Dermis blood vessel endothelial cell (primary cell): ENCODE results near the gene ATAD1. TPM values are rescaled to one million over a fixed set of nuclear protein-coding genes. Genes with fewer than 3 reads are reported as not detected.
"Not testable (repeated sequence)": the region's sequence is repeated elsewhere in the genome, so short reads cannot be mapped to it uniquely, and the experiment has no call there.

Experiments used
- DNase-seq: peaks from one replicate; pipeline ENCODE4 v3.0.0; 2010
- total RNA-seq: library from RNA; depleted of rRNA; stranded (reverse); fragments of >200 nt; gene quantifications from 2 replicates; pipeline ENCODE4 v1.2.3, GENCODE V29; 2014

Gene ATAD1
- total RNA-seq, 1 donor from 2014 or later = 34.9 TPM

DNA sequence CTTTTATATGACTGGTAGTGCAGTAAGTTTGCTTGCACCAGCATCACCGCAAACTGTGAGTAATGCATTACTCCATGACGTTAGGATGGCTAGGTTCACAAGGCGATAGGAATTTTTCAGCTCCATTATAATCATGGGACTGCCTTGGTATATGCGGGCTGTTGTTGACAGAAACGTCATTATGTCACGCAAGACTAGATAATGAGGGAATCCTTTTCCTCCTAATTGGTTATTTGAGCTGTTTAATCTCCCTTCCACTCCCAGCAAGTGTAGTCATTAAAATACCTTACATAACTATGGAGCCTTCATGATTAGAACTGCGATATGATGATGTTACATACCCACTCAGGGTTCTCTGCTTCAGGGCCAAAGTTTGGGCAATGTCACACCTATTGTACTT is 28.0 kb upstream of the ATAD1 start:
- no peak for DNase-seq

DNA sequence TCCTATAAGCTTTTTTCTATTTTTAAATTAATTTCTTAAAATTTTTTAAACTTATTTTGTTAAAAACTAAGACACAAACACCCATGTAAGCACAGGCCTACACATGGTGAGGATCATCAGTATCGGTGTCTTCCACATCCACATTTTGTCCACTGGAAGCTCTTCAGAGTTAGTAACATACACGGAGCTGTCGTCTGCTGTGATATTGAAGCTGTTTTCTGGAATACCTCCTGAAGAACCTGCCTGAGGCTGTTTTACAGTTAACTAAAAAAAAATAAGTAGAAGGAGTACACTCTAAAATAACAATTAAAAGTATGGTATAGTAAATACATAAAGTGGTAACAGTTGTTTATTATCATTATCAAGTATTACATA is 27.6 kb upstream of the ATAD1 start:
- DNase-seq = no peak

DNA sequence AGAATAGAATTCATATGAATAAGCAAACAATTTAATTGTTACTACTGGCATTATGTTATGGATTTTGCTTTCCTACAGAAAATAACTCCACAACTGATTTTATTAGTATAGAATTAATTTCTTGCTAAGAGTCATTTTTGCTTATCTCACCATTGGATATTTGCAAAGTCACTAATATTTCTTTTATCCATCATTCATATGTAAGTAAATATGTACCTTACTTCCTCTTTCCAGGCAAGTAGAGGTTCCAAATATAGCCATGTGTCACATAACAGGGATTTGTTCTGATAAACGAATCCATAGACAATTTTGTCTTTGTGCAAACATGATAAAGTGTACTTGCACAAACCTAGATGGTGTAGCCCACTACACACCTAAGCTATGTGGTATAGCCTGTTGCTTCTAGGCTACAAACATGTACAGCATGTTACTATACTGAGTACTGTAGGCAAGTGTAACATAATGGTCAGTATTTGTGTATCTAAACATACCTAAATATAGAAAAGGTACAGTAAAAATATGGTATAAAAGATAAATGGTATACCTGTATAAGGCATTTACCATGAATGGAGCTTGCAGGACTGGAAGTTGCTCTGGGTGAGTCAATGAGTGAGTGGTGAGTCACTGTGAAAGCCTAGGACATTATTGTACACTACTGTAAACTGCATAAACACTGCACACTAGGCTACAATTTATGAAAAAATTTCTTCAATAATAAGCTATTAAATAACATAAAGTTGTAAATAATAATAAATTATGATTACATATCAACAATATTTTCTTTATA is 27.0 kb upstream of the ATAD1 start:
- DNase-seq = peak; percentile 58

DNA sequence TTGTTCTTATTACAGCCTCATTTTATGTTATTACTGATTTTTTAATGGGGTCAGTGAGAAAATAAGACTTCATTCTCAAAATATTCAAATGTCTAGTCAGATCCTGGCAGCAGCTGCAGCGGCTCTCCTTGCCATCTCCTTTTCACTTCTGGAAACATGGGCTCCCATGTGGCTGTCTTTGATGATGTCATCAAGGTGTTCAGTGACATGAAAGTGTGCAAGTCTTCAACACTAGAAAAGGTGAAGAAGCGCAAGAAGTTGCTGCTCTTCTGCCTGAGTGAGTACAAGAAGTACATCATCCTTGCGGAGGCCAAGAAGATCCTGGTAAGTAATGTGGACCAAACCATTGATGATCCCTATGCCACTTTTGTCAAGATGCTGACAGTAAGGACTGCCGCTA is 25.7 kb upstream of the ATAD1 start:
- DNase-seq = no peak

DNA sequence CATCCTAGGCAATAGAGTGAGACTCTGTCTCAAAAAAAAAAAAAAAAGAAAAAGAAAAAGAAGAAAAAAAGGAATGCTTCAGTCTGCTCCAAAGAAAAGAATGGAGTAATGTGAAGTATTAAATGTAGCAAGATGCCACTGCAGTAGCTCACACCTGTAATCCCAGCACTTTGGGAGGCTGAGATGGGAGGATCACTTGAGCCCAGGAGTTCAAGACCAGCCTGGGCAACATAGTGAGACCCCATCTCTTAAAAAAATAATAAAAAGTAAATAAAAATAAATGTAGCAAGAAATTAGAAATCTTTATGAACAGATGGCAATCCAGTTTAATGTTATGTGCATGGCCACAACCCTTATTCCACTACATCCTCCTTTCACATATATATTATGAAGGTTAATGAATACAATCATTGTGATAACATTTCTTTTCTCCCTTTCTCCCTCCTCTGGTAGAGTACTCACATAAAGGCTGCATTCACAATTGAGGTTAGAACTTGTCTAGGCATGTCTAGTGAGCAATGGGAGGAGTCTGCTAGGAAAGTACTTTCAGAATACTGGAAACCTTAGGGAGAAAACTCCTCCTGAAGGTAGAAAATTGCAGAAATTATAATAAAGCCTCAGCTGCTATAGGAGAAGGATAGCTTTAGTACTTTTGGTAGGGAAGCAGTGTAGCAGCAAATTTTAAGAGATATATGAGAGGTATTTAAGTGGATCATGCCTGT is 24.9 kb upstream of the ATAD1 start:
- DNase-seq = peak; percentile 72

DNA sequence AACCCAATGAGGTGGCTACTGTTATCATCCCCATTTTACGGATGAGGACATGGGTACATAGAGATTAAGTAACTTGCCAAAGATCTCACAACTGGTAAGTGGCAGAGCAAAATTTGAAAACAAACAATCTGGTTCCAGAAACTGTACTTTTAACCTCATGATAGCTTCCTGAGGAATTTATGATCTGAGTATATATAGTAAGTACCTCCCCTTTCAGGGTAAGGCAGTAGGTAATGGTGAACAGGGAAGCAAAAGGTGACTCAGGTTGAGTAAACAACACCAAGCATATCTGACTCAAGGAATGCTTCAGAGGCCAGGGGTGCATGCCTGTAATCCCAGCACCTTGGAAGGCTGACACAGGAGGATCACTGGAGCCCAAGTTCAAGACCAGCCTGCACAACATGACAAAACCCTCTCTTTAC is 24.2 kb upstream of the ATAD1 start:
- no peak for DNase-seq

DNA sequence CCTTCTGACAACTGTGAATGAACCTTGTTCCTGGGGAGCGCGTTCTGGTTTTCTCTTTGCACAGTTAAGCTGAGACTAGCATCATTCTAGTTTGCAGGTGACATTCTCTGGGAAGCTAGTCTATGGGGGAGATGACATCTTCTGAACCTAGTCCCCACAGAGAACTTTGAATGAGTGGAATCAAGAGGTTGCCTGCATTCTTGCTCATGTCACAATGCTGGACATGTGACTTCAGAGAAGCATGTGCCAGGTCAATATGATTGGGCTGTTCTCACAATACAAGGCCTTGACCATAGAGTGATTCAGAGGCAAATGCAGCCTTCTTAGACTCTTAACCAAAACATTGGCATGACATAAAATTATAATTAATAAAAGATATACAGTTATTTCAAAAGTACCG is 23.2 kb upstream of the ATAD1 start:
- DNase-seq = no peak

DNA sequence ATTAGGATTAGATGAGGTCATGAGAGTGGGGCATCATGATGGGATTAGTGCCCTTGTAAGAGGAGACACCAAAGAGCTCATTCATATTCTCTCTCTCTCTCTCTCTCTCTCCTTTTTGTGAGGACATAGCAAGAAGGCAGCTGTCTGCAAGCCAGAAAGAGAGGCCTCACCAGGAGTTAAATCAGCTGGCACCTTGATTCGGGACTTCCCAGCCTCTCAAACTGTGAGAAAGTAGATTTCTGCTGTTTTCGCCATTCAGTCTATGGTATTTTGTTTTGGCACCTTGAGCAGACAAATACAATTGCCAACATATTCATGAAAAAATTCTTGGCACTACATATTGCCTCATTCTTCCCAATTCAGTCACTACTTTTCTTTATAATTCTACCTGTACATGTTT is 20.6 kb upstream of the ATAD1 start:
- DNase-seq = no peak

DNA sequence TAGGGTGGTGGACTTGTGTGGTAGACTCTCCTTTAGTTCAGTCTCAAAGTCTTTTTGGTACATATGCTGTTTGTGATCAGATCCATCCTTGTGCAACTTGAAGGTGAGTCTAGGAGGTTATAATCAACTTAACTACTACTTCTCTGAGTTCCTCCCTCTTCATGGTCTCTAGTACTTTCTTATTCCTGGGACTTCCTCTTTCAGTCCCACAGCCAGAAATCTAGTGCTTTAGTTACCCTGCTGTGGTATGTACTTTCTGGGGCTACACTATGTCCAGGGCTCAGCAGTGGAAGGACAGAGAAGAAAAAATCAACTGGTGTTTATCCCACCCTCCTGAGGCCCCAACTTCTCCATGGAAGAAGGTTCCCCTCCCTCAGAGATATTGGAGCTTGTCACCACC is 19.4 kb upstream of the ATAD1 start:
- DNase-seq = no peak

DNA sequence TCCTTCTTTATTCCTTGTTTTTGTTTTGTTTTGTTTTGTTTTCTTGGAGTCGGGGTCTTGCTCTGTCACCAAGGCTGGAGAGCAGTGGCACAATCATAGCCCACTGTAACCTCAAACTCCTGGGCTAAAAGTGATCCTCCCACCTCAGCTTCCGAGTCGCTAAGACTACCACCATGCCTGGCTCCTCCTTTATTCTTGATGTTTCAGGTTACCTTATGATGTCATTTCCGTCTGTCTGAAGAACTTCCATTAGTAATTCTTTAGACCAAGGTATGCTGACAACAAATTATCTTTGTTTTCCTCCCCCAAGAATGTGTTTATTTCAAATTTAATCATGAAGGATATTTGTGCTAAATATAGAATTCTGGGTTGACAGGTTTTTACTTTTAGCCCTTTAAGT is 18.1 kb upstream of the ATAD1 start:
- DNase-seq = no peak

DNA sequence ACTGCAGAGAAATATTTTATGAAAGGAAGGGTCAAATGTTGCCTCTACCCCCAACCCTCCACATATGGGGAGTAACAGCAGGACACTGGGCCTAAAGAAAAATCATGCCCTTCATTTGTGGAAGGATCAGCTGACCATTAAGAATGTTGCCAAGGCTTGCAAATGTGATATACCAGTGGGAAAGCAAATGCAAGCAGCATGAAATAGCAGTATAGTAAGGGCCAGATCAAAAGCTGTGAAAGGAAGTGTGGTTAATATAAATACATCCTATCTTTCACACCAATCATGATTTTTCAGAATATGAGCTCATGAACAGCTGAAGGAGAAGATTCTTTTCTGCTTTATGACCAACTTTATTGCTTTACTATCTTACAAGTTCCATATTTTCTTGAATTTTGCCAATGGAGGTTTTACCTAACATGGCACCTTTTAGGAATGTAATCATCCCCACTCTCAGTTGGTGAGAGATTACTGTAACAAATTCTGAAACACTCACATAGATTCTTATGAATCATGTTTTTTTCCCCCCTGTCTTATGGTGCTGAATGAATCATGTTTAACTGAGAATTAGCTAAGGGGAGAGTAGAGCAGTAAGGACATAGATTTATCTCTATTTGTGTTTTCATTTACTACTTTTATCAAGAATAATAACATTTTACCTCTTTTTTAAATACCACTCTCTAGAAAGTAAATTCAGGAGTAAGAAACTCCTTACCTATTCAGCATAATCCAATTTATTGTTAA is 12.1 kb upstream of the ATAD1 start:
- DNase-seq = no peak

DNA sequence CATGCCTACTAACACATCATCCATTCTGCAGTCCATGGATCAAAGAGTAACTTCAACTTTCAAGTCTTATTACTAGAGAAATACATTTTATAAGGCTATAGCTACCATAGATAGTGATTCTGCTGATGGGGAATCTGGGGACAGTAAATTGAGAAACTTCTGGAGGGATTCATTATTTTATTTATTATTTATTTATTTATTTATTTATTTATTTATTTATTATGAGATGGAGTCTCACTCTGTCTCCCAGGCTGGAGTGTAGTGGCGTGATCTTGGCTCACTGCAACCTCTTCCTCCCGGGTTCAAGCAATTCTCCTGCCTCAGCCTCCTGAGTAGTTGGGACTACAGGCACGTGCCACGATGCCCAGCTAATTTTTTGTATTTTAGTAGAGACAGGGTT is 11.0 kb upstream of the ATAD1 start:
- not testable (repeated sequence) for DNase-seq

DNA sequence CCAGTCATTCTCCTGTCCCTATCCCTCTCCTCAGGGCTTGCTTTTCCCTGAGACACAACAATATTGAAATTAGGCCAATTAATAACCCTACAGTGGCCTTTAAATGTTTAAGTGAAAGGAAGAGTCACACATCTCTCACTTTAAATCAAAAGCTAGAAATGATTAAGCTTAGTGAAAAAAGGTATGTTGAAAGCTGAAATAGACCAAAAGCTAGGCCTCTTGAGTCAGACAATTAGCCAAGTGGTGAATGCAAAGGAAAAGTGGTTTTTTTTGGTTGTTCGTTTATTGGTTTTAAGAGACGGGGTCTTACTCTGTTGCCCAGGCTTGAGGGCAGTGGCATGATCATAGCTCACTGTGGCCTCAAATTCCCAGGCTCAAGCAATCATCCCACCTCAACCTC is 9.7 kb upstream of the ATAD1 start:
- no peak for DNase-seq

DNA sequence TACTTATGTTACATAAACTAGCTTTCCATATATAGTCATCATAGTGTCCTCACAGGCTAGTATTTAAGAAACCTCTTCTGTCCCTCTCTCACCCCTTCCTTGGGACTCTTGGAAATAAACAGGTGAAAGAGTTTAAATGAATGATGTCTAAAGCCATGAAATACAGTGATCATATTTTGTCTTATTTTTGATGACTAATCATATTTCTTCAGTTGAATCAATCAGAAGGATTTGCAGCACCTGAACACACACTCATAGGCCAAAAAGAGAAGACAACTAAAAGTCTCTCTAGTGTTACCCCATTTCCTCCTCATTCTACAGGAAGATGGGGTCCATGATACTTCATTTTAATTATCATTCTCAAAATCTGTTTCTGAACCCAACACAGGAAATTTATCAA is 8.6 kb upstream of the ATAD1 start:
- DNase-seq = no peak

DNA sequence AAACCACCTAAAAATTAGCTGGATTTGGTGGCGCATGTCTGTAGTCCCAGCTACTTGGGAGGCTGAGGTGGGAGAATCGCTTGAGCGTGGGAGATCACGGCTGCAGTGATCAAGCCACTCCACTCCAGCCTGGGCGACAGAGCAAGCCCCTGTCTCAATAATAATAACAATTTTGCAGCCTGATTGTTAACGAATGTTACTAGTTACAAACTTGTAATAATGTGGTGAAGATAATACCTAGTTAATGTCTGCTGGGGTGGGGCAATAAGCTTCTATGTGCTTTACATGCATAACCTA is 1.2 kb upstream of the ATAD1 start:
- DNase-seq = no peak

DNA sequence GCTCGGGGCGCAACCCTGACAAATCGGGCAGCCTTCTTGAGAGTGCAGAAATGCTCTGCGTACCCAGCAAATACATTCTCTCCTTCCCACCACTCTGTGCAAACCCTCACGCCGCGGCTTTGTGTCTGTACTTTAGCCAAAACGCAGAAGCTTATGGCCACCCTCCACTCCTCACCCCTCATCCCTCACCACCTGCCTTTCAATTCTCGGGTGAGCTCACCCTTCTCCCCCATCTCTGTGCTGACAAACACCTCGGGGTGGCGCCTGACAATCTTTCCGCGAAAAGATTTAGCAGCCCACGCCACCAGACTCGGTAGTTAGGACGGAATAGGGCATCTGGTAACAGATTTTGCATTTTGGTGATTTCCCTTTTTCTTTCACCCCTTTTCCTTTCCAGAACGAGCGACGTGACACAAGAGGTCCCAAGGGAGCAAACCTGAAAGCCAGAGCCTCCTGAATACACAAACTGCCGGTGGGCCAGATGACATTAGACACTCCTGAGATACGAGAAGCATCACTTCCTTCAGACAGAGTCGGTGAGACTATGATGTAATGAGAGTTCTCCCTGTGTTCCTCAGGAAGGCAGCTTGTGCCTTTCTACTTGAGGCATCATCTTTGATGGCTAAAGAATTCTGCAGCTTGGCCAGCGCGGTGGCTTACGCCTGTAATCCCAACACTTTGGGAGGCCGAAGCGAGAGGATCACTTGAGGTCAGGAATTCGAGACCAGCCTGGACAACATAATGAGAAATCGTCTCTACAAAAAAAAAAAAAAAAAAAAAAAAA is 671 bp upstream of the ATAD1 start:
- DNase-seq = peak; percentile 40

DNA sequence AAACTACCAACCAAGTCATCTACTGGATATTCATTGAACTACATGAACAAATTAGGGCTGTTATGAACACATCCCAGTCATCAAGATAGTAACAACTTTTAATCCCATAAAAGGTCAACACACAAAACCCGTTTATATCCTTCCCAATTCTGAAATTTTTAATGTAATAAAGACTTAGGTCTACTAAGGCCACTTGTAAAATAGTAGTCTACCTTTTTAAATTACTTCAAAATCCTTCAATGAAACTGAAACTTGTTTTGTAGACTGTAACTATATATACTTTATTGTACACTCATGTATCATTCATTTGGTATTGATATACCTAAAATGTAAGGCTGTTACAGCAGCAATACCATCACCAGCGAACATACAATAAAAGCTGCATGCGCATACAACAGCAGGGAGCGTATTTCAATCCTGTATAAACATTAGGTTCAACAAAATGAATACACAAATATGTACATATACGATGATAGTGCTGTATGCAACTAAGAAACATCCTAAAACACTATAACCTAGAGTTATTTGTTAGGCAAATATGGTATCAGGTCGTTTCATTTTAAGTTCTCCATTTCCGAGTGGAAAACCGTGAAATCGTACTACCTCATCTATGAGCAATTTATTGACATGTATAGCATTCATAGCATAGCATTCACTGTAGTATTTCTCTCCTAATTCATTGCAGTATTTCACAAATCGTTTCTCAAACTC is 973 bp downstream of the ATAD1 start:
- DNase-seq = no peak

DNA sequence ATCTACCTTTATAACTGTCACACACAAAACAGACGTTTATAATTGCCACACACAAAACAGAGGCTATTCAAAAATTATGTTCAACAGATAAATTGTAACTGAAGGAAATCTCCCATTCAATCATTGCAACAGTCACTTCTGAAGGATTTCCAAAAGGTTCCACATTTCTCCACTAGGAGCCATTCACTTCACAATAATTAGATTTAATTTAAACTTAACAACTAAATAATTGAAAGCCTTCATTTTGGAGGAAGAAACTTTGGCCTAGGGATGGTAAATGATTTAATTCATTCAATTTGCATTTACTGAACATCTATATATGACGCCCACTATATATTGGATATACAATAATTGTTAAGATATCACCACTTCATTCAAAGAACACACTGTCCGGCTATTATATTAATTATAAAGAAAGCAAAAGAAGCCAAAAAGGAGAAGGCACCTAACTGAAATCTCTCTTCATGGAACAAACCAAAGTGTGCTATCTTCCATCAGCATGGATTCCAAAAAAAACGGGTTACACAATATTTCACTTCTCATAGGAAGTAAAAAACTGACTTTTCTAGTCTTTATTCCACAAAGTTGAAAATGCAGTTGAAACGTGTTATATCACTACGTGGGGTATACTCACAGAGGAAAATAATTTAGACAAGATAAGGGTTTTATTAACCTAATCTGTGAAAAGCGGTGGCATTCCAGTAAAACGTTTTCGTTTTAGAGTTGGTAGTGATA is 1.7 kb downstream of the ATAD1 start:
- no peak for DNase-seq

DNA sequence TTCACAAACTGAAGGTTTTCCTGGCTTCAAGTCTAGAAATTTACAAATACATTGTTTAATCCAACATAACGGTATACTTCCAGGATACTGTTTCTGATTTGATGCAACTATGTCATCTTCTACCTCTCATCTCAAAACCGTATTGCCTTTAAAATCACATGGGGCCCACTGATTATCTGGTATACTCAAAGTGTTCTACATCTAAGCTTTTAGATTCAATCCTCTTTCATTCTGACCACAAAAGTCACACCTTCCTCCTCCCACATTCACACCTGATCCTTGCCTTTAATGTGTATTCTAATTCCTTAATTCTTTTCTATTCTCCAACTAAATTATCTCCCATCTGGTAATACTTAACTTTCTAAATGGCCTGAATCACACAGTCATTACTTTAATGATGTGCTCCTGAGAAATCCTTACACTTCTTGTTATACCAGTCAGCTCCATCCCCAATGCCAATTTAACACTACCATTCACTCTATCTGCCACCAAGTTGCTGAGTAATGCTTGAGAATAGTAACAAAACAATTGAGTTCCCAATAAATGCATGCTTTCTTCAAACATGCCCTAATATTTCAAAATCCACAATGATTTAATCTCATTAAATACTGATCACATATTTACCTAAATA is 13.0 kb downstream of the ATAD1 start:
- DNase-seq = no peak

DNA sequence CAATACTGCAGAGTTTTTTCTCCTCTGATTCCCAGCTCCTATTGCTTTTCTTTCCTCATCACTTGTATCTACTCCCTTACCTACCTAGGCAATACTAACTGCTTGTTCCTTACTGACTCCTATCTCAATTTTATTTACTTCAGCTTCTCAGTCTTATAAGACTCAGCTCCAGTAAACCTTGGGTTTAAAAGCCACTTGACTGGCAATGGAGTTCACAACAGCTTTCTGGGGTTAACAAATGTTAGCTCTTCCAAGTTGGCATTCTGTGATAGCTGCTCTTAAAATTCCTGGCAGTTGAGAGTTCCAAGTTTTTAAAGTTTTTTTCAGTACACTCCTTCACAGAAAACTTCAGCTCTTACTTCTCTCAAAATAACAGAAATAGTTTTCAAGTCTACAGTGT is 14.2 kb downstream of the ATAD1 start:
- DNase-seq = no peak

DNA sequence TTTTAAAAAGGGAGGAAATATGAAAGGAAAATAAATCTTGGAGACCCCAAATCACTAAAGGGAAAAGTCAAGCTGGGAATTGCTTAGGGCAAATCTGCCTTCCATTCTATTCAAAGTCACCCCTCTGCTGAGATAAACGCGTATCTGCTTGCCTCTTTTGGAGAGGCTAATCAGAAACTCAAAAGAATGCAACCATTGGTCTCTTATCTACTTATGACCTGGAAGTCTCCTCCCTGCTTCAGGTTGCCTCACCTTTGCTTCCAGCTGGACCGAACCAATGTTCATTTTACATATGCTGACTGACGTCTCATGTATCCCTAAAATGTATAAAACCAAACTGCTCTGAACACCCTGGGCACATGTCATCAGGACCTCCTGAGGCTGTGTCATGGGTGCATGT is 14.7 kb downstream of the ATAD1 start:
- no peak for DNase-seq
